Measurements from ENCODE around the gene MUL1.

MUL1 gene

DNA sequence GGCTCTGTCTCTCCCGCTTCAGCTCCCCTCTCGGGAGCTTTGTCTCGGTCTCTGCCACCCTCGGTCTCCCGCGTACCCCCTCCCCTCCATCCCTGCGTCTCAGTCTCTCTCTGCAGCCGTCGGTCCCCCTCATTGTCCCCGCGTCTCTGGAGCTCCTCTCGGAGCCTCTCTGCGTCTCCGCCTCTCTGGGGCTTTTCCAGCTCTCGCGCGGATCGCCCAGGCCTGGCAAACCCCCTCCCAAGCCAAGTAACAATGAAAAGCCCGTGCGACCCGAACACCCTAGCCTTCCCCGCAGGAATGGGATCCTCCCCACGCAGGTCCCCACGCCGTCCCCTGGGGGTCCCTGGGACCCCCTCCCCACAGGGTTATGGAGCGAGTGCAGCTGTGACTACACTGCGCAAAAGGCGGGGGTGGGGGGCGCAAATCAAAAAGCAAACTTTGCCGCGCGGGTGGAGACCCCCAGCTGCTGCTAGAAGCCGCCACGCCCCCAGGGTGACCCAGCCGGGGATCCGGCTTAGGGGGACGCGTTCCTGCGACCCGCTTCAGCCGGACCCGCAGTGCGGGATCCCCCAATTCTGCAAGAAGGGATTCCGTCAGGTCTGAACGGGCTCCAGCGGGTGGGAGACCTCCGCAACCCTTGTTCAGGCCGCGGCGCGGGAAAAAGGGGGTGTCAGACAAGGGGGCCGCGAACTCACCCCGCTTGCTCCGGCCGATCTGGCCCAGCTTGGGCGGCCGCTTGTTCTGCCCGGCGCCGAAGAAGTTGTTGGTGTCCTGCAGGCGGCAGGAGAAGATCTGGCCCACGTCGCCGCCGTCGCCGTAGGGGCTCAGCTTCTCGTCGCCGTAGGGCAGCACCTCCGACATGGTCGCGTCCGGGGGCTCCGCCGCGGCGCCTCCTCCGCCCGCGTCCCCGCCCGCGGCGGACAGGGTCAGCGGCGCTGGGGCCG, 23.2 kb downstream of the MUL1 start:
- DNase-seq, result no peak

DNA sequence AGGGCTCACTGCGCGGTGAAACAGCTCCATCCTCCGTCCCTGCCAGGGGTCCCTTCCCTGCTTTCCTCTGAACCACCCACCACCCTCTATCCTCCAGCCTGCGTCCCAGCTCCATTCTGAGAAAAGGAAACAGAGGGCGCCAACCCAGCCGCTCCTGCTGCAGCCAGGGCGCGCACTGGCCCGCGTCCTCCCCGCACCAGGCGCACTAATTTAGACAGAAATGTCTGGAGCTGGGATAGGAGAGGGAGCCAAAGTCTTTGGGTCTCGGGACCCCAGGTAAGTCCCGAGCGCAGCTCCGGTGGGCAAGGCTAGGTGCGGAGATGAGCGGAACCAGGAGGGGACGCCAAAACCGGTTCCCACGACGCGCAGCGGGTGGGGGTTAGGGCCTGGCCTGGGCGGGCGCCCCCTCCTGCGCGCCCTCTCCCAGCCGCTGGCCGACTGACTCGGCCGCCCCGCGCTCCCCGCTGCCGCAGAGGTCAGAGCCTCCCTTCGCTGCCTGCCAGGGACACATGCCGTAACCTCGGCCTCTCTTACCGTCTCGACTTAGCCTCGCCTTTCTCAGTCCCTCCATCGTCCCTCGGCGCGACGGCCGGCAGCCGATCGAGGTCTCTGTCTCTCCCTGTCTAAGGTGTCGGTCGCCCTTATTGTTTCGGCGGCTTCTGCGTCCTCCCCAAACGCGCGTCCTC, 24.0 kb downstream of the MUL1 start:
- DNase-seq, result no peak

DNA sequence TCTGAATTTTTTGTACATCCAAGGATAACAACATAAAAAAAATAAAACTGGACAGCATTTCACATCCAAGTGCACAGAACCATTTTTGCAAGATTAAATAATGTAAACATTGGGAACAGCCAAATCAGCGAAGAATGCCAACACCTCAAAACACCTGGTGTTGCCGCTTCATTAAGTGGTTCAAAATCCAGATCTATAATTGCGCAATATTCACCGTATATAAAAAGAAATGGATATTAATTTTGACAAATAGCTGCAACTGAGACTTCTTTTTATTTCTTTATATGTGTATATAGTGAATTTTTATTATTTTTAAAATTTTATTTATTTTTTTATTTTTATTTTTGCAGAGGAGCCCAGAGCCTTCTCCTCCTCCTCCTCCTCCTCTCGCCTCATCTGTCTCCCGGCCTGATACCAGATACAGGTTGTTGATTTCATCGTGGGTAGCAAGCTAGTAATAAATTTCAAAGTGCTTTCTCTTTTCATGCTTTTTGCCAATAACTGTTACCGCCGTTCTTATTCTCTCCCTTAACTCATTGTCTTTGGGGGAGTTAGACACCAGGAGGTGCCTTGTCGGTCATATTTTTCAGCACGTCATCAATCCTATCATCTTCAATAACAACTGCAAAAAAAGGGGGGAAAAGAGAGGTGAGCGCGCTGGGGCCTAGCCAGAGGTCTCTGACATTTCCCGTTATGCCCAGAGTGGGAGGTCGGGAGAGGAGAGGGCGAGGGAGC, 24.7 kb downstream of the MUL1 start:
- DNase-seq, result no peak

DNA sequence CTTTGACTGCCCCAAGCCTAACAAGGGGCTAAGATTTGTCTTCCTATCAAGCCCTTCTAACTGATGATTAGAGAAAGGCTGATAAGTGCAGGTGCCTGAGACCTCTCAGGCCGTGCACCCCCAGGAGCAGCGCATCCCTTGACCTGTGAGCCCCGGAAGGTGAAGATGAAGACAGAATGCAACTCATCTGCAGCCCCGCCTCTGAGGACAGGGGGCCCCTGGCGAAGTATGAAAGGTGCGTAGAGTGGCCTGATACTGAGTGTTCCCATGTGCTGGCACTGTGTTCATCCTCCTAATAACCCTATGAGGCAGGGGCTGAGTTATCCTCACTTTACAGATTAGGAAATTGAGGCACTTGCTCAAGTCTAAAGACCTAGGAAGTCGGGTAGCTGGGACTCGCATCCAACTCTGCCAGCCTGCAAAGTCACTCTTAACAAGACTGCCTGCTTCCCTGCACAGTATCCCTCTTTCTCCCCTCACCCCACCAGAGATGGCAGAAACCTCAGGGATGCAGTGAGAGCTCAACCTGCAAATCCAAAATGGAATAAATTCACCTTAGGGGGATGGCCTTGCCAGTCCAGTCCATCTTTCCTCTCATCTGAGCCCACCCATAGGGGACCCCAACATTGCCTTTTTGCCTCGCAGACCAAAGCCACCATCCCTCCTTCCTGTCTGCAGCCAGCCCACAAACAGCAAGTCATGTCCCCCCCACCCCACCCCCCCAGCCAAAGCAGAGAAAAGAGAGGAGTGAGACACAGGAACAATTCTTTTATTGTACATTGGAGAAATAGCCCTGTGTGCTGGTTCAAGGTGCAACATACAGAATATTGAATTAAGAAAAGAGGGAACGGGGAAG, 26.1 kb downstream of the MUL1 start:
- DNase-seq, result no peak

DNA sequence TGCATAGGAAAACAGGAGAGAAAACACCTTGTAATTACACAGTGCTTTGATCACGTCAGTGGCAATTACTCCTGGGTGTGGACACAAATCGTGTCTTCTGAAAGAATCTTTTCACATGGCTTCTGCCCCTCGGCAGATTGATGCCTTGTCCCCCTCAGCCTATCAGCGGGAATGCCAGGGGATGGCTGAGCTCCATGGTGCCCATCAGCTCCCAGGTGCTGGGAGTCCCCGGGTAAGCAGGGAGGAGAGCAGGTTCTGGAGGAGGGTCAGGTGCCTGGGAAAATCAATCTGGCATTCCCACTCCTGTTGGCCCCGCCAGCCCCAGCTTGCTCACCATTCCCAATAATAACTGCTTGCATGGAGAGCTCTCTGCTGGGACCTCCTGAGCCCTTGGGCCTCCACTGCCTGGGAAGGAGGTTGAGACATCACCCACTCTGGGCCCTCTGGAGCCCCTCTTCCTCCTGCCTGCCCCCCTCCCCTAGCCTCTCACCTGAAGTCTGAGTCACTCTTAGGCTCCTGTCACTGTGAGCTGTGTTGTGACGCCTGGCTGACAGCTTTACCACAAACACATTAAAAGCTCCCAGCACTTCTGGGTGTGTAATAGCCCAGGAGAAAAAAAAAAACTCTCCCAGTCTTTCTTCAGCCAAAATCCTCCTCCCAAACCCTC, 26.9 kb downstream of the MUL1 start:
- no peak for DNase-seq

DNA sequence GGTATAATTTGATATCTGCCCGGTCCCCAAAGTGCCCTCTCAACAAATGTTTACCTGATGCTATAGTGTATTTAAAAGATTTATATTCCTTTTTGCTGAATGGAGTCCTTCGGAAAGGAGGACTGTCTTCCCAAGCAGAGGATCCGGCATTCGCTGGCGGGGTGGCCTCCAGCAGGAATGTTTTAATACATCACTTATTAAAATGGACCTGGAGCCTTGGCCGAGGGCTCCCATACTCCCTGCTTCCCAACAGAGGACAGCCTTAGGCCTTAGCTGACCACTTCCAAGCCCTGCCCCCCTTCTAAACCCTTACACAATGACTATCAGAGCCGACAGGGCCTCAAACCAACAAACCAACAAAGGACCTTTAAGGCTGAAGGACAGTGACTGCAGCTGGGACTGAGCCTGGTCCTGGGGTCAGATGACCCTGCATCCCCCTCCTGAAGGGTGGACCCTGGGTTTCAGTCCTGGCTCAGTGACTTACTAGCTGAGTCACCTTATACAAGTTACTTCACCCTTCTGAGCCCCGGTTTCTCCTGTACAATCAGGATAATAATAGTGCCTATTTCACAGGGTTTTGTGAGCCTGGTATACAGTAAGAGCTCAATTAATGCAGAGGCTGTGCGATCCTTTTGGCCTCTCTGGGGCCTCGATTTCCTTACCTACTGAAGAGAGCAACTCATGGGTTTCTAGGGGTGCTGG, 27.6 kb downstream of the MUL1 start:
- DNase-seq, result no peak

DNA sequence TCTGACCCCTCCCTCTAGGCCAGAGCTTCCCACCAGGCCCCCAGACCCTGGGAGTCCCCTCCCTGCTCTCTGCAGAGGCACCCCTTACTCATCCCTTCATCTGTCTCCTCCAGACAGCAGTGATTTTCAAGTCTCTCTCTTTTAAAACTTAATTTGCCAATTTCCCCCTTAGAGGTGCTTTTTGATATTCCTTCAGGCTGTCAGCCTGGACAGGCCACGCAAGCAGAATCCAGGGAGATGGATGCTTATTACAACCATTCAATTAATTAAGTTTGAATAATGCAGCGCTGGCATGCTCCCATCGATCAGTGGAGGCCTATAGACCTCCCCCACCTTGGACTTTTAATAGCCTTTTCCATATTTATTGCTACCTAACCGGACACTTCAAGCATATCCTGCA, 28.1 kb downstream of the MUL1 start:
- no peak for DNase-seq

DNA sequence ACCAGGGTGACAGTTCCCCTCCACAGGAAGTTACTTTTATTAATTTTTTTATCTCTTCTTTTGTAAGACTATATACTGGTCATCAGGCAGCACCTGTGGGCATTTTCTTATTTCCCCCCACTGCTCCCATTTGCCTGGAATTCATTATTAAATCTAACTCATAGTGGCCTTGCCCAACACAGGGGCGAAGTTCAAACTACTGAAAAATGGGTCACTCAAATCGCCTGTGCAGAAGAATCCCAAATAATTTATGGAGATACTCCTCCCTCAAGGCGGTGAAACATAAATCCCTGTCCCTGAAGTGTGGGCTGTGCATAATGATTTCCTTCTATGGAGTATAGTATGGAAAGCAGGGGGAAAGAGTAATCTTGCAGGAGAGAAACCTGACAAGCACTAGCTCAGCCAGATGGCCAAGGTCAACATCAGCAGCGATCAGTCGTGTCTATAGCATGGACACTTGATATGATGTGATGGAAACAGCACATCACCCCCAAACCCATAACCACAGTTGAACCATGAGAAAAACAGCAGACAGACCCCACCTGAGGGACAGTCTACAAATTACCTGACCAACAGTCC, 29.8 kb downstream of the MUL1 start:
- no peak for DNase-seq

DNA sequence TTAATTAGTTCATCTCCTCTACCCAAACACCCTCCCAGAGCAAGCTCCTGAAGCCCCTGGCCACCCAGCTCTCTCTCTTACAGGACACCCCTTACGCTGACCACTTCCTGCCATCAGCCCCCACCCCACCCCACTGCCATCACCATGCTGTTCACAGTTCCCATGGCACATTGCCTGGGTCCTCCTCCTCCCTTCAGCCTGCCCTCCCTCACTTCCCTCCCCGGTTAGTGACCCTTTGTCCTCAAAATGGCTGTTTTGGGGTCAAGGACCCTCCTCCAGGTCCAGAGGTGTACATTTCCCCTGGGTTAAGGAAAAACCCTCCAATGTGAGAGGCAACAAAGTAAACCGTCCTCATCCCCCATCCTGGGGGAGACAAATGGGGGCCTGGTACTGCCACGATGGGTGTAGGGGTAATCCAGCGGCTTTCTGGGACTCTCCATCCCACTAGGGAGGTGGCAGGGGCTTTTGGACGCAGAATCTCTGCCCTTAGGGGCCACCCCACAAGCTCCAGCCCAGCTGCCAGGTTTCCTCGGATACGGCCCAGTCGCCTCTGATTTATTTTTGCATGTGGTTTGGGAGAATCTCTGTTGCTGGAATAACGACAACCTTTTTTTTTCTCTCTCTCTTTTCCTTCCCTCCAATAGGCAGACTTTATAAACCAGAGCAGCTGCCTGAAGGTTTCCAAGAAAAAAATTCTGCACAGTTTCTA, 30.4 kb downstream of the MUL1 start:
- DNase-seq, result no peak

DNA sequence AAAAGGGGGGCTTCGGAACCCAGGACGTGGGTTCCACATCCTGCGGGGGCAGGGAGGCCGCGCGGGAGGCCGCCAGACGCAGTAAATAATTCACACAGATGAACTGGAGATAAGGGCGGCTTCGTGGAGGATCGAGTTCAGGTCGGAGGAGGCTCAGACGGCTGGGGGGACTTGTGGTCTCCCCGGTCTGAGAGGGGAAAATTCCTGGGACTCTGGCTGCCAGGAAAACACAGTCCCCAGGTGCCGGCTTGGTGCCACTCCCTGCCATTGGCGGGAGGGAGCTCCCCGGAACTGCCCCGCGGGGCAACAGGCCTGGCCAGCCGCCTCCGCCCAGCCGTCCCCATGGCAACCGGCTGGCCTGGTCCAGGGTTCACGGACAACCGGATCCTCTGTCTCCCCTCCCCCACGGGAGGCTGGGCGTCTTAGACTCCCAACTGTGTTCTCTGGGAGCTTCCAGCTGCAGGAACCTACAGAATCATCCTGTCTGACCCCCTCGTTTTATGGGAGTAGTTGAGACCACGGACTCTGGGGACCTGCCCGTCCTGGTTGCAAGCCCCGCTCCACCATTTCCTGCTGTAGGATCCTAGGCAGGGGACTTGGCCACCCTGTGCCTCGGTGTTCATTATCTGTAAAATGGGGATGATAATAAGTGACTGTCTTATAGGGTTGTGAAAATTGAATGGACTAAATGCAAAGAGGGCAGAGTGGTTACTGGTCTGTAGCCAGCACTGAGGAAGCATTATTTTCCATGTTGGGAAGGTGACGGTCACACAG, 31.5 kb downstream of the MUL1 start:
- no peak for DNase-seq

DNA sequence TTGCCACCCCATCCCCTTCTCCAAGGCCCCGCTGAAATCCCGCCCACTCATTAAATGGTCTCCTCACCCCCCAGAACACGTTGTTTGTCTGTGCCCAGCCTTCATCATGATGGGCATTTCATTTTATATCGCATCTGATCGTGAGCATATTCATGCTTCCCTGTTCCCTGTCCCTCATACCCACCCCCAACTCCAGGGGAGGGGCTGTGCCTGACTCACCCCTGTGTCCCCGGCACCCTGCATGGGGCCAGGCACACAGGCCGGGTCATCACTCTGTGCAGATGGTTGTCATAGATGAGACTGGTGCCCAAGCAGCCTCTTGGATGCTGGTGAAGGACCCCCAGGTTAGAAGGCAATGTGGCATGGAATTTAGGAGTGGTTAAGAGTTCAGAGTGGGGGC, 33.0 kb downstream of the MUL1 start:
- DNase-seq, result no peak

DNA sequence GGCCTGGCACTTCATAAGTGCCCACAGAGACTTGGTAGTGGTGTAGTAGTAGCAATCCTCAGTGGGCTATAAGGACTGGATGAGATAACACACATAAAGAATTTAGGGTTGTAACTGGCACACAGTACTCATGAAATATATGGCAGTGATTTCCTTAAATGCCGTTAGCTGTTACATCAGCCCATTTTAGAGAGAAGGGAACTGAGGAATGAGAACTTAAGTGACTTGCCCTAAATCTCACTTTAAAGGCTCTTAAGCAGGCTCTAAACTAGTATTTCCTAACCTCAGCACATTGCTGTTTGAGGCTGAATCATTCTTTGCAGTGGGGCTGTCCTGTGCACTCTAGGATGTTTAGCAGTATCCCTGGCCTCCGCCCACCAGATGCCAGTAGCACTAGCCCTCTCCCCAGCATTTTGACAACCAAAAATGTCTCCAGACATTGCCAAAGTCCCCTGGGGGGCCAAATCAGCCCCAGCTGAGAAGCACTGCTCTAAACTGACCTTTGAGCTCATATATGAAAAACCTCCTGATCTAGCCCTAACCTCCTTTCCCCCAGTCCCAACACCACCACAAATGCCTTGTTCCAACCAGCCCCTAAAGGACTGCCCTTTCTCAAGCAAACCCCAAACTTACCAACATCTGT, 33.5 kb downstream of the MUL1 start:
- DNase-seq, result no peak

DNA sequence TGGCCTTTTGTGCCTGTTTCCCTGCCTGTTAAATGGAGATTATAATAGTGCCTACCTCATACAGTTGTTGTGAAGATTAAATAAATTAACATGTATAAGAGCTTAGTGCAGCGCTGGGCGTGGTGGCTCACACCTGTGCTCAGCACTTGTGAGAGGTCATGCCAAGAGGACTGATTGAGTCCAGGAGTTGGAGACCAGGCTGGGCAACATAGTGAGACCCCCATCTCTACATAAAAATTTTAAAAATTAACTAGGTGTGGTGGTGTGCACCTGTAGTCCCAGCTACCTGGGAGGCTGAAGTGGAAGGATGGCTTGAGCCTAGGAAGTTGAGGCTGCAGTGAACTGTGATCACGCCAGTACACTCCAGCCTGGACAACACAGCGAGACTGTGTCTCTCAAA, 34.1 kb downstream of the MUL1 start:
- no peak for DNase-seq

DNA sequence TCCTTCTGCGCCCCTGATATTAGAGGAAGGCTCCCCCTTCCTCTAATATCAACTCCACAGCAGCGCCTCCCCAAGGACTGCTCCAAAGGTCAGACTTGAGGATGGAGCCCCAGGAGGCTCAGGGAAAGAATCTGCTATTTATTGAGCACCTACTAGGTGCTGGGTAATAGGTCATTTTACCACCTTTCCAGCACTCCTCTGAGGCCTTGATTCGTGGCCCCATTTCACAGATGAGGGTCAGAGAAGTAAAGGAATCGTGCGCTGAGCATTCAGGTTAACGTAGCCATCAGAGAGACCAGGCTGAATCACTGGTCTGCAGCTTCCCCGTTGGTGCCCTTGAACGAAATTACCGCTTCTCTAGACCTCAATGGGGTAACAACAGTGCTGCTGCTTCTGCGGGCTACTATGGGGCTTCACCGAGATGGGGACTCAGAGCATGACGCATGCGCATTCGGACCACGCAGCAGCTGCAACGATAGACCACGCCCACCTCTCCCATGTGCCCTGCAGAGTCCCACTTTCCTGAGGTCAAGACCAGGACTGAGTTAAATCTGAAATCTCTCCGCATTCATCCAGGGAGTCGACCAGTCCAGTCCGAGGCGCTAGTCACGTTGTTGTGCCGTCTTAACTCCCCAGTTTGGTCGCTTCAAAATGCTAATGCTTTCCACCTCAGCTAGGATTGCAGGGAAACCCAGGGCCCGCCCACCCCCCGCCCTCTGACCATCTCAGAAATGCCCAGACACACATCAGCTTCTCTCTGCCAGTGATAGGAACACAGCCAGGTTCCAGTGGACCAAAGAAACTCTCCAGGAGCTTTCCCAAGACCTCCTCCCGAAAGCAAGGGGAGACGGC, 34.9 kb downstream of the MUL1 start:
- DNase-seq, result peak; percentile 23

DNA sequence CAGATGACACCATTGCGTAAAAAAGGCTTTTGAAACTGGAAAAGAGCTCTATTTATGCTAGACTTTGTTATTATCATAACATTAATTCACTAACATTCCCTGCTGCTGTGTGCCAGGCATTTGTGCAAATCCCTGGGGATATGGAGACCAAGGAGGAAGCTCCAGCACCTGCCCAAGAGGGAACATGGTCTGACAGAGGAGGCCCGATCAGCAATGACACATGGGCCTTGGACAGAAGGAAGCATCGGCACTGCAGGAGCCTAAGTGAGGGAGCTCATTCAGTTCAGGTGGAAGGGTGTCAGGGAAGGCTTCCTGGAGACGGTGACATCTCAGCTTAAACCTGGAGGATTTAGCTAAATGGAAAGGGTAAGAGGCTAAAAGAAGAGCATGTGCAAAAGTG, 35.8 kb downstream of the MUL1 start:
- DNase-seq, result no peak

DNA sequence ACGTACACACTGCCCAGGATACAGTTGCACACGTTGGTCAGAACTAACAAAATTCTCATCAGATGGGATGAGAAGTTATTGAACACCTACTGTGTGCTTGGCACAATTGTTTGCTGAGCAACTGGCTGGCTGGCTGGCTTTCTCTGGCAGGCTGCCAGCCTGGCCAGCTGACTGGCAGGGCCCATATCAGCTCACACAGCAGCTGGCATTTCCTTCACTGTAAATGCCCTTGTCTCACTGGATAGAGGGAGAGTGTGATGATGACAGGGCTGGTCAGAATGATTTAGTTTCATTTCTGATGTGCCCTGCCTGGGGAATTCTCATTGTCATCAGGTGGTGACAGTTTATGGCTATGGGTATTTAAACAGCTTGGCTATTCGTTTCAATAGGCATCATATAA, 37.8 kb downstream of the MUL1 start:
- DNase-seq, result no peak

DNA sequence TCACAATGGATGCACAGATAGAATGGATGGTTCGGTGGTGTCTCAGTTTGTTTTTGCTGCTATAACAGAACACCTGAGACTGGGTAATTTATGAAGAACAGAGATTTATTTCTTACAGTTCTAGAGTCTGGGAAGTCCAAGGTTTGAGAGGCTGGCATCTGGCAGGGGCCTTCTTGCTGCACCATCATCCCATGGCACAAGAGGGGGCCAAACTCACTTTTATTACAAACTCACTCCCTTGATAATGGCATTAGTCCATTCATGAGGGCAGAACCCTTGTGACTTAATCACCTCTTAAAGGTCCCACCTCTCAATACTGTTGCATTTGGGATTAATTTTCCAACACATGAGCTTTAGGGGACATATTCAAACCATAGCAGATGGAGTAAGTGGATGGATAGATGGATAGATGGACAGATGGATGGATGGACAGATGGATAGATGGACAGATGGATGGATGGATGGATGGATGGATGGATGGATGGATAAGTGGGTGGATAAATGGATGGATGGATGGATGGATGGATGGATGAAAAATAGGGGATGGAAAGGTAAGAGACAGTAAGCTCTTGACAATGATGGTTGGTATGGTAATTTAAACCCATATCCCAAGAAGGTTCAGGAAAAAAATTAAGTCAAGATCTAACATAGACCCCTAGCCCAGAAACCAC, 38.4 kb downstream of the MUL1 start:
- no peak for DNase-seq

DNA sequence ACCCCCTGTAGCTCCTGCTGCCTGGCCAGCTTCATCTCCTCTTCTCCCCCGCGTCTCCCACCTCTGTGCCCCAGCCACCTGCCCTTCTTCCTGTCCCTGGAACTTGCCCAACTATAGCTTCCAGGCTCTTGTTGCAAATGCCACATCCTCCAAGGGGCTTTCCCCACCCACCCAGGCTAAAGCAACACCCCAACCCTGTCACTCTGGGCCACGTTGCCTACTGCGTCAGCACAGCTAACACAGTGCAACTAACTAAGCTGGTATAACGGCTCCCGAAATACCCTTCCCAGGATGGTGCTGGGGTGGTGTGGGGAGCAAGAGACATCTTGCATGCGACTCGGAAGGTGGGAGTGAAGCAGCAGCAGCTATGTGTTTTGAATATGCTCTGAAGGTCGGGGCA, 41.7 kb downstream of the MUL1 start:
- no peak for DNase-seq
